WI38 (cell line): ENCODE measurements around the gene CHD2.

ENCODE experiments used
- H3K4me3 ChIP-seq: 2 replicates; pipeline ENCODE4 v1.5.1; 2011; ENCODE audit warnings: low read depth, mild to moderate bottlenecking, control low read depth, low read length
- CTCF ChIP-seq: IDR thresholded peaks from 2 replicates; pipeline ENCODE4 v1.5.1; 2012; ENCODE audit warnings: low read depth, mild to moderate bottlenecking, control low read depth, low read length

Gene CHD2

GRCh38 chr15:92954578-92954977, 54.5 kb downstream of the CHD2 start:
- H3K4me3 ChIP-seq, result no peak overlapping the region
- no peak for TF ChIP-seq CTCF

GRCh38 chr15:92955706-92956105, 55.6 kb downstream of the CHD2 start:
- no peak for TF ChIP-seq CTCF
- no peak overlapping the region for H3K4me3 ChIP-seq

GRCh38 chr15:92958105-92958504, 58.0 kb downstream of the CHD2 start:
- no peak for TF ChIP-seq CTCF
- no peak overlapping the region for H3K4me3 ChIP-seq

- TF ChIP-seq CTCF, result no peak
These were observed 59.1 kb downstream of the CHD2 start for GRCh38 chr15:92959219-92959618.

GRCh38 chr15:92960996-92961681, 61.0 kb downstream of the CHD2 start:
- TF ChIP-seq CTCF, result no peak

More at GRCh38 chr15:92959219-92959618, 59.1 kb downstream of the CHD2 start:
- no peak overlapping the region for H3K4me3 ChIP-seq

GRCh38 chr15:92962914-92963313, 62.8 kb downstream of the CHD2 start:
- H3K4me3 ChIP-seq, result no peak overlapping the region
- no peak for TF ChIP-seq CTCF

More at GRCh38 chr15:92960996-92961681, 61.0 kb downstream of the CHD2 start:
- no peak overlapping the region for H3K4me3 ChIP-seq

GRCh38 chr15:92963794-92964193, 63.7 kb downstream of the CHD2 start:
- H3K4me3 ChIP-seq, result no peak overlapping the region
- TF ChIP-seq CTCF, result no peak
